NCI-H2227 (cell line): Measurements from ENCODE around the gene FOXJ3.

Experiments
- DNase-seq: peaks from one replicate; lab custom pipeline; 2025; ENCODE audit not compliant: unreplicated experiment; lab: John Stamatoyannopoulos, UW

FOXJ3 gene

DNA sequence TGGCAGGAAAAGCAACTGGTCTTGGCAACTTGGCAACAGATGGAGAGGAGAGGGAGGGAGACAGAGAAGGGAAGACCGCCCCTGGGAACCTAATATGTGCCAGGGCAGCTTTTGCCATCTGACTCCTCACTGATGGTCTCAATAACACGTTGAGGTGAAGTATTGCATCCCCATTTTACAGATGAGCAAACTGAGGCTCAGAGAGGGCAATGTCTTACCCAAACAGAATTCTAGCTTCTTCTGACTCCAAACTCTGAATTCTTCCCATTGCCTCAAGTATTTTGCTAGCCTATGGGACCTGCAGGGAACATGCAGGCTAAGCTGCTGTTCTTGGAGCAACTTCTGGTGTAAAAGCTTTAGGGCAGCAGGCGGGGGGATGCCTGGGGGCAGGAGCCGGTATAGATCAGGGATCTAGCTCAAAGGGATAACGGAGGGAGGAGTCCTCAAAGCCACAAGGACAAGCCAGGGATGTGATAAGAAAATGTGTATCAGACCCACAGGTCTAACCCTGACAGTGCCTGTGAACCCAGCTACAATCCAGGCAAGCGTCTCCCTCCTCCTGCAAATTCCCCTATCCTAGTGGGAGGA is 163.3 kb downstream of the FOXJ3 start:
- DNase-seq = no peak

DNA sequence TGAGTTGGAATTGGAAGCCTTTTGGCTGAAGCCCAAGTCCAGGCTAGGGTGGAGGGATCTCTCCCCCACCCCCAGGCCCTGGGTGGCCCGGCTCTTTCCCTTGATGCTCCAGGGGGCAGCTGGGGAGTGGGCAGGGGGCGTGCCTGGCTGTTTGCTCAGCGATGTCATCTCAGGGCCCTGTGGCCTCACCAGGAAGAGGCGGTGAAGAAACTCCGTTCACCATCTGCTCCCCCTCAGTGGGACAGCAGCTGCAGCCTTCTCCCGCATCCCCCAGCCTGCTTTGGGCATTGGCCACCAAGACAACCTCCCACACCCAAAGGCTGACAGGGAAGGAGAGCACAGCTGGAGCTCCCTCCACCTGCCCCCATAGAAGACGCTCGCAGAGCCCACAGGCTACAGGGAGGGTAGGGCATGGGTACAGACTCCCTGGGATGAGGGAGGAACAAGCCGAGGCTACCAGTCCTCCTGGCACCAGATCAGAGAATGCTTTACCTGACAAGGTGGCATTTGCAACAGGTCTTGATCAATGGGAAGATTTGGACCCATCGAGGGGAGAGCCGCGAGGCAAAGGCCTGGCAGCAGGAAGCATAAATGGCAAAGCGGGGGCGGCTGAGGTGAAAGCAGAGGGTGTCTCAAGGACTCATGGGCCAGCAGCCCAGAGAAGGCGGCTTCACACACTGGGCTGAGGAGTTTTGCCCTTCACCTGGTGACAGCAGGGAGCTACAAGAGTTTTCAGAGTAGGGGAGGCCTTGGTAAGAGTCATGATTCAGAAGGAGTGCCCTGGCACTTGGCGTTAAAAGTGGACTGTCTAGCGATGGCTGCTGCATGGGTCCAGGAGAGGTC is 164.0 kb downstream of the FOXJ3 start:
- peak; percentile 16 for DNase-seq

DNA sequence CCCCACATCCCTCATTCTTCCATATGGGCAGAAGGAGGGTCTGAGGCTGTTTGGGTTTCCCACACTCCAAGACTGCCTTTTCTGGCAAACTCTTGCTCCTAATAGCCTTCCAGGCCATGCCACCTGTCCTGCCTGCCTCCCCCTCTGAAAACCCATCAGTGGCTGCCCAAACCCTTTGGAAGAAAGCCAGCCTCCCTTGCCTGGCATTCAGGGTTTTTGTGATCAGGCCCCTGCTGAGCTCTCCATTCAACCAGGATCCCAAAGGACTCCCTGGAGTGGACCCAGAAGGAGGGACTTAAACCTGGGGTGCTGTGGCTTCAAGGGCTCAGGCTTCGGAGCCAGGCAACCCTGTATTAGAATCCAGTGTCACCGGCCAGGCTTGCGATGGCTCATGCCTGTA is 166.3 kb downstream of the FOXJ3 start:
- no peak for DNase-seq

DNA sequence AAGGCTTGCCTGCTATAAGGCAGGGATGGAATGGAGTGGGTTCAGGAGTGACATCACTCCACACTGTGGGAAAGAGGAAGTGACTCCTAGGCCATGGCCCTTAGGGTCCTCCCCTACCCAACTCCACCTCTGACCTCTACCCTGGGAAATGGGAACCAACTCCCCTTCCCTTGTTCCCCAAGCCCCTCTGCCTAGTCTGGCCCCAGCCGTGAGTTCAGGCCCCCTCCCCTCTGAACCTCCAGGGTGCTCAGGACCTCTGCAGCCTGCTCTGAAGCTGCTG is 166.7 kb downstream of the FOXJ3 start:
- DNase-seq = no peak

DNA sequence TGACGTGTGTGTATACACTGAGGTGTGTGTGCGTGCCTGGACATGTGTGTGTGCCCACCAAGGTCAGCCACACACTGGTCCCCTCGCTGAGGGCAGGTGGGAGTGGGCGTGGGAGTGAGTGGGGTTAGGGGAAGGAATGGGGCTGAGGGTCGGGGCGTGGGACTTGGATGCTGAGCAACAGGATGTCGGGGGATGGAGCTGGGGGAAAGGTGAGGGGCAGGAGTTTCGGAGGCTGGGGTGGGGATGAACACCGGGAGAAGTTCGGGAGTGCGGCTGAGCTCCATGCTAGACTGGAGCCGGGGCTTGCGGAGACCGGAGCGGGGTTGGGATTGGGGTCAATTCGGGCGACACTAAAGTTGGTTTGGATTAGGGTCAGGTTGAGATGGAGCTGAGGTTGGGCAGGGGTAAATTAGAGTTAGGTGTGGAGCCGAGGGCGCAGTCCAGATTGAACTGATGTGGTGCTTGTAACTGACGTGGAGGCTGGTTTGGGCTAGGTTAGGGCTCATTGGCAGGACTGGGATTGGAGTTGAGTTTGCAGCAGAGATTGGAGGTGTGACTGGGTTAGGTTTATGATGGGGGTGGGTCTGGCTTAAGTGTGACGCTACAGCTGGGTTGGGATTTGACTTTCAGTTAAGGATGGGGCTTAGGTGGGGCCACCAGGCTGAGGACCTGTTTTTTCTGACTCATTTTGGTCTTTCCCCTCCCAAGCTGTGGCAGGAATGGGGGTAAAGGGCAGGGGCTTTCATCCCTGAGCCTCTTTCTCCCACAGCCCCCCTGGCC is 167.2 kb downstream of the FOXJ3 start:
- no peak for DNase-seq

DNA sequence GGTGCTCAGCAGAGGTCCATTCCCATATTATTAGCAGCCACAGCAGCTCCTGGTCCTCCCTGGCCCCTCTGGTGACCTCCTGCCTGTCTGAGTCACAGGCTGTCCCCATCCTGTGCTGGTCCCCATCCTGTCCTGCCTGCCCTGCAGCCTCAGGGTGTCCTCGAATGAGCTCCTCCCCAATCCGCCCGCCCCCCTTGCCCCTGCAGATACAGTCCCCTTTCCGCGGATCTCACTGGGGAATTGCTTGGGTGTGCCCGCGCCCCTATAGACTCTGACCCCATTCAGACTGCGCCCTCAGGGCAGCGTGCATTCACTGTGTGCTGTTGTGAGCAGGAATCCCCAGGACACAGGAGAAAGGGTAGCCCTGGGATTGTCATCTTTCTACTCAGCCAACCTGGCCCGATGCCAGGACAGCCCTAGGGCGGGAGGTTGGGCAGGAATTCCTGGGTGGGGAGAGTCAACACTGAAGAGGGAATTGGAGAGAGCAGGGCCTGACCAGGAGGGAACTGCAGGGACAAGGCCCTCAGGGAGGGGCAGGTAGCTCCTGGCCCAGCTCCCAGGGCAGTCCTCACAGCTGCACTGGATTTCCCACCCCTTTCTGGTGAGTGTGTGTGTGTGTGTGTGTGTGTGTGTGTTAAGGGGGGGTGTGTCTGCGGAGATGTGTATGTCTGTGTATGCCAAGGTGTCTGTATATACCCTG is 169.4 kb downstream of the FOXJ3 start:
- DNase-seq = peak; percentile 79

DNA sequence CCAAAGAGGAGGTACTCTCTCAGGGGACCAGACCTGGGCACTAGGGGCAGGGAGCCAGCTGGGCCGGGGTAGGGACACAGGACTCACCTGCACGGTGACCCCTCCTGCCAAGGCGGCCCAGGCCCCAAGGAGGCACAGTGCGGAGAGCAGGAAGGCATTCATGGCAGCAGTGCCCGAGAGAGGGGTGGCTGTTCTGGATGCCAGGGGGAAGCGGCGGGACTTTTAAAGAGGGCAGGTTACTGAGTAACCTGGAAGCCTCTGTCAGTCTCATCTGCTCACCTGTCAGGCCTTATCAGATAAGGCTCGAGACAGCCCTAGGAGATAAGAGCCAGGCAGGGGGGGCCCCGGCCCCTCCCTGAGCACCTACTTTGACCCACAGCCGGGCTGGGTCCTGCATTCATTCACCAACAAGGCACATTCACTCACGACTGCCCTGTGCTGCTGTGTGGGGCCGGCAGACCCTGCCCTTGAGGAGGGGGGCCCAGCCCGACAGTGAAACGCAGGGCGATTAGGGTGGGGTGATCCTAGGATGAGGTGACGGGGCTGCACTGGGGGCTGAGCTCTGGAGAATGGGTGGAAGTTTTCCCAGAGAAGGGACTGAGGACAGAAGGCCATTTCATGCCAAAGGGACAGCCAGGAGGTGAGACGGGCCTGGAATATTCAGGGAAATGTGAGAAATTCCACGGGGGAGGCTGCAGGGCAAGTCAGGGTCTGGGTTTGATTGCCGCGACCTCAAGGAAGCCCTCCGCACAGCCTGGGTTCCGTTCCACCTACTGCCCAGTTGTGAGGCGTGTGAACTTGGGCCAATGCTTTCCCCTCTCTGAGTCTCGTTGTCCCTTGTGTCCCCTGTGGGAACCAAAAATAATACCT is 170.2 kb downstream of the FOXJ3 start, which contains the start of gene GUCA2A:
GUCA2A (minus strand) TSS at position 195 of the 870 bp plus-strand sequence; CDS start at position 162, 33 bp downstream.
- DNase-seq = no peak

DNA sequence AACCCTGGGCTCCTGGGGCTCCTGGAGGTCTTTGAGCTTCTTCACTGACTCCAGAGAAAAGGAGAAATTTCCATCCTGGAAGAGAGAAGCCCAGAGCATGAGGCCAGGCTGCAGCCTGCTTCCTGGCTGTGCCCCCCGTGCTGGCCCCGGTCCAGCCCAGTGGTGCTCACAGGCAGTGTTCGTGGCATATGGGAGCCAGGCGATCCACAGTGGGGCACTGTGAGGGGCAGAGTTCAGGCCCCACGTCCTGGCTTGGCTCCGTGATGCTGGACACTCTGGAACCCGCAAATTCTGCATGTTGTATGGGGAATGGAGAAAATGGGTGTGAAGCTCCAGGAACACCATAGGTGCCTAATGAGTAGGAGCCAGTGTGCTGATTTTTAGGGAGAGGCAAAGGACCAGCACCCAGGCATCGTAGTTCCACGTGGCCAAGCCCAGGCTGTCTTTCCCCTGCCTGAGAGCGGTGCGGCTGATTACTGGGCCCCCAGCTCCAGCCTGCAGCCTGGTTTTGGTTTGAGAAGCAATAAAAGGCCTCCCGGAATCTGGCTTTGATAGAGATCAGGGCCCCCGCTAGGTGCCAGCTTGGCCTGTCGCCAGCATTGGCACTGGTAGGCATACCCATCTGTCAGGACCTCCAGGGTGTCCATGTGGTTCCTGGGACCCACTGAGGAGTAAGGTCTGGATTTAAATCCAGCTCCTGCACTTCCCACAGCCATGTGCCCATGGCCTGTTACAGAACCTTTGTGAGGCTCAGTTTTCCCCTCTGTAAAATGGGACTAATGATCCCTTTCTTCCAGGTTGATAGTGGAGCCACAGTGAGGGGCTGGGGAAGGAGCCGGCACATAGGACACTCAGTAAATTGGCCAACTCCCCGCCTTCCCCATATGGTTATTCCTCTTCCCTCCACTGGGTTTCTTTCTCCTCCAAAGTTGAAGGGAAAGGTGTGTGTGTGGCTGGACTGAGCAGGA is 171.2 kb downstream of the FOXJ3 start:
- no peak for DNase-seq

DNA sequence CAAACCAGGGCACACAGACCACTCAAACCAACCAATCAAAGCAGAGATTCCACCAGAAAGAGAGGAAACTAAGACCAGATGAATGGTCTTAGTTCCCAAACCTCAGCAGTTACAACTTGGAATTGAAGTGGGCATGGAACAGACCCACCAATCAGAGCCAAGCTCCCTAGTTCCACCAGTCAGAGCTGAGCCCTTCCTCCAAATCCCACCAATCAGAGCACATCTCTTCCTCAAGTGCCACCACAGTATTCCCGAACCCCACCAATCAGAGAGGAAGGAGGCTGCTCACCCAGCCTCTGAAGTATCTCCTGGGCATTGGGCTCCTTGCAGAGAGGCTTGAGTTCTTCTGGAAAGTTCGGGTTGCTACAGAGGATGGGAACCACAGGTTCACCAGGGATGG is 171.9 kb downstream of the FOXJ3 start:
- no peak for DNase-seq

DNA sequence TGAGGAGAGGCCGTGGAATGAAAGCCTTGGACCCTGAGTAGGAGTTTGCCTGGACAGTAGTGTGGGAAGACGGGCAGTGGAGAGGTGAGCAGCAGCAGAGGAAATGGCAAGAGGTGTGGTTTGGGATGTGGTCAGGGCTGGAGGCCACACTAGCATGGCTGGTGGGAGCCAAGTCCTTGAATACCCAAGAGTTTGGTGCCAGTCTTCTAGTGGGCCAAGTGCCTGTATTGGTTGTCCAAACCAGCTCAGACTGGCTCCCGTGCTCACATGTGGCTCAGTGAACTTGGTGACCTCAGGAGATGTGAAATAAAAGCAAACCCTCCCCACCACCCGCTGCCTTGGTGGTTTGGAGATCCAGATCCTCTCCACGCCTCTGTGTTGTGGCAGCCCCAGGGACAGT is 172.9 kb downstream of the FOXJ3 start:
- no peak for DNase-seq

DNA sequence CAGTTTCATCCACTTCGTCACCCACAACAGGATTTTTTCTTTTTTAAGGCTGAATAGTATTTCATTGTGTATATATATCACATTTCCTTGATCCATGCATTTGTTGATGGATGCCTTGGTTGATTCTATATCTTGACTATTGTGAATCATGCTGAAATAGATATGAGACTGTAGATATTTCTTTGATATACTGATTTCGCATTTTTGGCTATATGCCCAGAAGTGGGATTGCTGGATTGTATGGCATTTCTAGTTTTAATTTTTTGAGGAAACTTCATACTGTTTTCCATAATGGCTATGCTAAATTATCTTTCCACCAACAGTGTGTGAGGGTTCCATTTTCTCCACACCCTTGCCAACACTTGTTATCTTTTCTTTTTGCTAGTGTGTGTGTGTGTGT is 176.8 kb downstream of the FOXJ3 start:
- no peak for DNase-seq

DNA sequence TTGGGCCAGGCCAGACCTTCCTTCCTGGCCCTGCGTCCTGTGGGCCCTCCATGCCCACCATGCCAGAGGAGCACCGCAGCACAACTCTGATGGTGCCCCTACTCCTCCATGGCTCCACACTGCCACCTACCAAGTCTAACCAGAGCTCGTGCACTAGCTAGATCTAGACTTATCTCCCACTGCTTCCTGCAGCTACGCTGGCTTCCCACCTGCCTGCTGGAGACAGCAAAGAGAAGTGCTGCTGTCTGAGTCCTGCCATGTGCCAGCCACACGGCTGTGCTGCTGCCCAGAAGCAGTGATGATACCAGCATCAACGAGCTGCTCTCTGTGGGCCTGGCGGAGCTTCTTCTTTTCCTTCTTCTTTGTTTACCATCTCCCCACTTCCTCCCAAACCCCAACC is 177.4 kb downstream of the FOXJ3 start:
- no peak for DNase-seq

DNA sequence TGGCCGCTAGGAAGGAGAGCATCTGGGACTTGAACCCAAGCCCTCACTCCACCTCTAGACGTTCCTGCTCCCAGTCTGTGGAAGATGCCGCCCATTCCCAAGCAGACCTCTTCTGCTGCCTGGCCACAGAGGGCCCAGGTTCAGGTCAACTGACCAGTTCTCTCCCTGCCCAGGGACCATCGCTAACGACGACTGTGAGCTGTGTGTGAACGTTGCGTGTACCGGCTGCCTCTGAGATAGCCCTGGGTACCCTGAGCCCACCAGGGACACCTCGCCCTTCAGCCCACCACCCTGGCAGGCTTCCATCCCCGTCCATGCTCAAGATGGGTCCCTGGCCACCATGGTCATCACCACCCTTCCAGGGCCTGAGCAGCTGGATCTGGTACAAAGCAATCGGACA is 179.7 kb downstream of the FOXJ3 start:
- no peak for DNase-seq

DNA sequence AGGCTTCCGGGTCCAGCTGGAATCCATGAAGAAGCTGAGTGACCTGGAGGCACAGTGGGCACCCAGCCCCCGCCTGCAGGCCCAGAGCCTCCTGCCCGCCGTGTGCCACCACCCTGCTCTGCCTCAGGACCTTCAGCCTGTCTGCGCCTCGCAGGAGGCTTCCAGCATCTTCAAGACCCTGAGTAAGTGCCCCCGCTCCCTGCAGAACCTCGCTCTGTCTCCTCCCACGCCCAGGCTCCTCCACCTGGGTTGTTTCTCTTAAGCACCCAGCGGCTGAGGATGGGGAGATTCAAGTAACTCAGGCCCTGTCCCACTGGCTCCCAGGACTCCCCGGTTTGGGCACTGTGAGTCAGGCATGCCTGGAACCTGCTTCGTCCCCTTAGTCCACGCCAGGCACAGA is 180.3 kb downstream of the FOXJ3 start:
- DNase-seq = no peak

DNA sequence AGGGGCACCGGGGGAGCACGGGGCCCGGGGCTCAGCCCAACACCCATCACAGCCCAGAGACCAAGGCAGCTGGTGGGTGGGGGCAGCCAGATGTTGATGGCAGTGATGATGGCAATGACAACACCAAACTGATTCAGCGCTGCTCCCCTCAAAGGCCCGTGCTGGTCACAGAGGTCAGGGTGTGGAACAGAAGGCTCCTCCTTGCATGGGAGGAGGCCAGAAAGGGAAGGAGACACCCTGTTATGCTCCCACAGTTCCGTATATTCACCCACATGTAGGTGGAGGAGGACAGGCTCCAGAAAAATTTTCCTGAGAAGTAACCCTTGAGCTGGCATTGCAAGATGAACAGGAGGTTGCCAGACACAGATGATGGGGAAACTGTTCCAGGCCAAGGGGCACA is 181.4 kb downstream of the FOXJ3 start:
- no peak for DNase-seq

DNA sequence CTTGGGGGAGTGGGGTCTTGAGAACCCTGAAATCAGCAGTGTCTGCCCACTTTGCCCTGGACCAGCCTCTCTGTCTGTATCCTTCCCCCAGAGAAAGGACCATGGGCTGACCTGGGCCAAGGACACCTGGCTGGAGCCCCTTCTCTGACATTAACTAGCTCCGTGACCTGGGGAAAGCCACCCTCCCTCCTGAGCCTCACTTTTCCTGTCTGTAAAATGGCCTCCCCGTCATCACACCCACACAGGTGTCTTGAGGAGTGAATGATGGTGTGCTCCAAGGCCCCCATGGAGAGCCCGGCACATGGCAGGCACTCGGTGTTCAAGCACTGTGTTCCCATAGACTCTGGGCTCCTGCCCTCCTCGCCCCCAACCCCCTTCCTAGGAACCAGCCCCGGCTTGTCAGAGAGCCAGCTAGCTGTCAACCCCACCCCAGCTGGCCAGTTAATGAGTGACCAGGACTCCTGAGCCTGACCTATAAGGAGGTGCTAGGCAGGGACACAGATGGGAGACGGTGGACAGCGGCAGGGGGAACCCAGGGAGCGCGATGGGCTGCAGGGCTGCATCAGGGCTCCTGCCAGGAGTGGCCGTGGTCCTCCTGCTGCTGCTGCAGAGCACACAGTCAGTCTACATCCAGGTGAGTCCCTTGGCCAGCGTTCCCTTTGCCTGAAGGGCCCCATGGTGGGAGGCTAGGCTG is 182.0 kb downstream of the FOXJ3 start, which contains the start of gene GUCA2B:
GUCA2B (plus strand) TSS at position 504 of the 694 bp plus-strand sequence; CDS start at position 545, 41 bp downstream.
- no peak for DNase-seq

DNA sequence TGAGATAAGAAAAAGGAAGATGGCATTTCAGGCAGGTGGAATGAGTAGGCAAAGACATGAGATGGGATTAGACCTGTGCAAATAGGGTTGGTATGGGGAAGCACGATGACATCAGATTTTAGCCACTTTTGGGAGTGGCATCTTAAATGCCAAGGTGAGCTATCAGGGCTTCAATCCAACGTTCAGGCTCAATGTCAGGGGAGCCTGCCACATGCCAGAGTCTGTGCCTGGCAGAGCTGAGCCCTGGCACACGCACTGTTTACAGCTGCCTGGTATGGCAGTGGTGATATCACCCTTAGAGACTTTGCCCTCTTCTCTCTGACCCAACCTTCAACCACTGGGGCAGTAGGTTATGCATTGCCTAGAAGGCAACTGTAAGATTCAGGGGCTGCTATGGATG is 182.9 kb downstream of the FOXJ3 start:
- no peak for DNase-seq

DNA sequence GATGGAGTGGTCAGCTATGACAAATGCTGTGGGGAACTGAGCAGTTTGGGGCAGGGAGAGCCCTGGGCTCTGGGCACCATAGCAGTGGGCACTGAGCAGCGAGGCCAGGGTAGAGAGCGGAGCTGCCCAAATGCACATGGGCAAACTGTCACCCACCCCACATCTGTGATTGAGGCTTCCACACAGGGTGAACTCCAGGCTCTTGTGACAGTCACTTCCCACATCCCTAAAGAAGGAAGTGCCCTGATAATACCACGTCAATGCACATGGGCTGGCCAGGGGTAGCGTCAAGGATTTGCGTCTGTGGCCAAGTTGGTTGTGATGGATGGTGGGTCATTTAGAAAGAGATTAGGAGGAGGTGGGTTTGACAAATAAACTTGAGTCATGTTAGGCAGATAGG is 184.4 kb downstream of the FOXJ3 start:
- no peak for DNase-seq

DNA sequence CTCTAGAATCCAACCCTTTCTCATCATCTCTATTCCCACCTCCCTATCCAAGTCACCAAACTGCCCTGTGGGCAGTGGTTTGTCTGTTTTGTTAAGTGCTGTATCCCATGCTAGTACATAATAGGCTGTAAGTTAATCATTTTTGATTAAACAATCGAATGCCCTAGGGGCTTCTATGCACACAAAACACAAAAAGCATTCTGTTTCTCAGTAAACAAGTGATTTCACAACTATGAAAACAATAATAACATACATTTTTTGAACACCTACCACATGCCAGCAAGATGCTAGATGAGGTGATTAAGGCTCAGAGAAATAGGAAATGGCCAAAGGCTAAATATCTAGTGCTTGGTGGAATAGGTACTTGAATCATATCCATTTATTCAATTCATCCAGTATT is 186.9 kb downstream of the FOXJ3 start:
- no peak for DNase-seq
